GM12878 (cell line): Measurements from ENCODE around the gene LAMC3. TPM values are rescaled to one million over a fixed set of nuclear protein-coding genes. Genes with fewer than 3 reads are reported as not detected.

Source experiments
- ATAC-seq: fragments of 200-7000 bp; cut with Tn5 transposase; 3 replicates; pipeline ENCODE4 v1.9.1; 2020; ENCODE audit warnings: mild to moderate bottlenecking, moderate library complexity
- BruUV-seq: library from RNA; stranded (reverse); fragments of 400-500 nt; replicated peaks from 2 replicates; lab custom pipeline; 2021; lab: Mats Ljungman, UMichigan
- CTCF ChIA-PET: fragments of 300-600 bp; sonication (Branson Sonifier 250); formaldehyde crosslinking; extraction: SDS; loops from one replicate; lab custom pipeline; 2021; ENCODE audit warnings: inconsistent platforms; lab: Yijun Ruan, JAX
- POLR2A ChIA-PET: fragments of 350-600 bp; formaldehyde crosslinking; extraction: SDS; loops from one replicate; lab custom pipeline; 2021; ENCODE audit warnings: inconsistent platforms; lab: Charles Lee
- RAD21 ChIA-PET: fragments of 300-600 bp; sonication (Branson Sonifier 250); formaldehyde crosslinking; loops from one replicate; lab custom pipeline; 2023; ENCODE audit warnings: antibody characterized with exemption; ENCODE audit not compliant: unreplicated experiment; lab: Charles Lee
- SMC1A ChIA-PET: fragments of 300-600 bp; sonication (Branson Sonifier 250); formaldehyde crosslinking; loops from one replicate; lab custom pipeline; 2023; ENCODE audit not compliant: unreplicated experiment, uncharacterized antibody; lab: Charles Lee
- DNase-seq: peaks from one replicate; pipeline ENCODE4 v3.0.0-alpha.2; 2011; ENCODE audit warnings: low read depth, low spot score
- FAIRE-seq: peaks from 3 replicates; lab custom pipeline; 2011; peaks lifted over from hg19 to GRCh38; lab: Jason Lieb, UNC
- H2AFZ ChIP-seq: 2 replicates; pipeline ENCODE4 v1.6.0; 2011; ENCODE audit warnings: low read depth, low read length, control low read depth; ENCODE audit not compliant: control insufficient read depth
- H3K27ac ChIP-seq: 2 replicates; pipeline ENCODE4 v1.5.1; 2011; ENCODE audit warnings: control low read depth; ENCODE audit not compliant: control insufficient read depth, insufficient read depth
- H3K27me3 ChIP-seq, 2 experiments: replicated peaks in 1 of 2; 2 replicates each; pipeline versions ENCODE4 v1.6.0 to v1.6.1; 2011; ENCODE audit warnings: low read length in 1 of 2; ENCODE audit not compliant: control insufficient read depth in 2 of 2, insufficient read depth in 2 of 2
- H3K36me3 ChIP-seq, 2 experiments: 2 replicates each; pipeline ENCODE4 v1.5.1; 2011; ENCODE audit warnings: low read length in 1 of 2; ENCODE audit not compliant: control insufficient read depth in 2 of 2, insufficient read depth in 2 of 2
- H3K4me1 ChIP-seq: 2 replicates; pipeline ENCODE4 v1.6.1; 2011; ENCODE audit warnings: mild to moderate bottlenecking, low read length, moderate library complexity, mixed read lengths; ENCODE audit not compliant: control insufficient read depth, insufficient read depth
- H3K4me2 ChIP-seq: 2 replicates; pipeline ENCODE4 v1.6.0; 2011; ENCODE audit warnings: control low read depth; ENCODE audit not compliant: control insufficient read depth, insufficient read depth
- H3K4me3 ChIP-seq: fragments of 200-600 bp; sonication (generic); 2 replicates; pipeline ENCODE4 v1.5.1; 2016
- H3K79me2 ChIP-seq: 2 replicates; pipeline ENCODE4 v1.6.0; 2011; ENCODE audit warnings: low read length; ENCODE audit not compliant: control insufficient read depth, insufficient read depth
- H3K9ac ChIP-seq: 2 replicates; pipeline ENCODE4 v1.8.0; 2011; ENCODE audit warnings: low read length, control low read depth, mixed read lengths; ENCODE audit not compliant: control insufficient read depth, insufficient read depth
- H3K9me3 ChIP-seq: replicated peaks from 3 replicates; pipeline ENCODE4 v1.5.1; 2011; ENCODE audit warnings: mild to moderate bottlenecking, low read length; ENCODE audit not compliant: control insufficient read depth, insufficient read depth
- H4K20me1 ChIP-seq: 2 replicates; pipeline ENCODE4 v1.6.0; 2011; ENCODE audit not compliant: control insufficient read depth, insufficient read depth
- BCL11A ChIP-seq: IDR thresholded peaks from 2 replicates; pipeline ENCODE4 v1.6.1; 2011; ENCODE audit warnings: low read depth, low read length
- CHD1 ChIP-seq: IDR thresholded peaks from 2 replicates; pipeline ENCODE4 v1.6.1; 2012; ENCODE audit warnings: low read depth, low read length, improper control_type of control experiment
- CREM ChIP-seq: IDR thresholded peaks from 2 replicates; pipeline ENCODE4 v1.6.1; 2014; ENCODE audit warnings: antibody characterized with exemption, low read depth
- FOS ChIP-seq: IDR thresholded peaks from 3 replicates; pipeline ENCODE4 v1.6.1; 2011; ENCODE audit warnings: borderline replicate concordance; ENCODE audit not compliant: insufficient read length; ENCODE audit errors: extremely low read depth
- FOXK2 ChIP-seq: fragments of 450-650 bp; IDR thresholded peaks from 2 replicates; pipeline ENCODE4 v1.6.1; 2017; ENCODE audit warnings: mild to moderate bottlenecking, moderate library complexity
- IKZF2 ChIP-seq, 2 experiments: fragments of 450-650 bp; IDR thresholded peaks; 2 replicates each; pipeline ENCODE4 v1.6.1; 2017; ENCODE audit warnings: mild to moderate bottlenecking in 2 of 2, moderate library complexity in 2 of 2
- NFYA ChIP-seq: IDR thresholded peaks from 2 replicates; pipeline ENCODE4 v1.6.1; 2011; ENCODE audit warnings: low read depth, mild to moderate bottlenecking, low read length, improper control_type of control experiment, borderline replicate concordance
- NR2C1 ChIP-seq: fragments of 450-650 bp; IDR thresholded peaks from 2 replicates; pipeline ENCODE4 v1.6.1; 2017; ENCODE audit warnings: antibody characterized with exemption, mild to moderate bottlenecking, moderate library complexity
- NR2C2 ChIP-seq: IDR thresholded peaks from 2 replicates; pipeline ENCODE4 v1.6.1; 2011; ENCODE audit warnings: borderline replicate concordance, low read depth; ENCODE audit not compliant: control insufficient read depth, insufficient read length
- PAX5 ChIP-seq: IDR thresholded peaks from 2 replicates; pipeline ENCODE4 v1.6.1; 2011; ENCODE audit warnings: low read depth, low read length, borderline replicate concordance
- SMC3 ChIP-seq: IDR thresholded peaks from 2 replicates; pipeline ENCODE4 v1.6.1; 2011; ENCODE audit warnings: low read length, improper control_type of control experiment, borderline replicate concordance
- SP1 ChIP-seq: IDR thresholded peaks from one replicate; pipeline ENCODE4 v1.6.1; 2011; ENCODE audit warnings: low read depth, low read length
- TBL1XR1 ChIP-seq: IDR thresholded peaks from 2 replicates; pipeline ENCODE4 v1.6.1; 2012; ENCODE audit warnings: low read depth, low read length, improper control_type of control experiment
- WRNIP1 ChIP-seq: IDR thresholded peaks from 2 replicates; pipeline ENCODE4 v1.6.1; 2011; ENCODE audit warnings: low read depth, low read length, improper control_type of control experiment, borderline replicate concordance
- YBX1 ChIP-seq: fragments of 450-650 bp; IDR thresholded peaks from 2 replicates; pipeline ENCODE4 v1.6.1; 2016; ENCODE audit warnings: antibody characterized with exemption
- YY1 ChIP-seq: IDR thresholded peaks from 2 replicates; pipeline ENCODE4 v1.6.1; 2011; ENCODE audit warnings: low read depth, mild to moderate bottlenecking, low read length
- WGBS: methylation state at CpG from one replicate; pipeline ENCODE4 v1.1.6; 2016; ENCODE audit warnings: low lambda C conversion rate; ENCODE audit not compliant: insufficient replicate concordance, insufficient coverage; ENCODE audit errors: missing lambda C conversion rate; 5-methylcytosine and 5-hydroxymethylcytosine counted together
- in situ Hi-C: fragments of 300-500 bp; cut with MboI; formaldehyde crosslinking; loops from 9 replicates; pipeline ENCODE4 v1.14.3; 2018; ENCODE audit warnings: mixed read lengths
- intact Hi-C: fragments of 100-400 bp; cut with micrococcal nuclease; formaldehyde crosslinking; loops from one replicate; pipeline ENCODE4 v1.14.2; 2022; ENCODE audit not compliant: unreplicated experiment
- polyA plus RNA-seq, 11 experiments: library from polyadenylated mRNA; depleted of rRNA in 4 of 11; unstranded in 6 of 11; stranded (reverse) in 5 of 11; fragments of >200 nt; fragmentation: Nextera tagmentation in 4 of 11; fragmentation: Illumina TruSeq in 1 of 11; extraction: Ambion mirVana in 4 of 11; extraction: Trizol in 1 of 11; gene quantifications; 1 replicate in 1 of 11; 2 replicates in 10 of 11; pipeline versions ENCODE4 v1.2.1 to v1.2.3, GENCODE V29; 2011 to 2016; ENCODE audit warnings: inconsistent platforms in 2 of 11, missing spikeins in 2 of 11, low read depth in 1 of 11
- total RNA-seq, 4 experiments: library from RNA; depleted of rRNA in 3 of 4; stranded (reverse); fragments of >200 nt in 3 of 4; fragmentation: Illumina TruSeq in 1 of 4; extraction: Trizol in 1 of 4; gene quantifications; 2 replicates each; pipeline versions ENCODE4 v1.2.1 to v1.2.3, GENCODE V29; 2013 to 2021
- TF ChIP-seq, protein P1 (sequence below): IDR thresholded peaks from 2 replicates; pipeline ENCODE4 v1.6.1; 2012; ENCODE audit warnings: low read length, inconsistent platforms
- TF ChIP-seq, protein P2 (sequence below): IDR thresholded peaks from 2 replicates; pipeline ENCODE4 v1.6.1; 2011; ENCODE audit warnings: borderline replicate concordance, low read depth, mild to moderate bottlenecking, moderate library complexity, mixed read lengths, low read length; ENCODE audit not compliant: insufficient read depth; ENCODE audit errors: extremely low read length
- TF ChIP-seq, protein P3 (sequence below): IDR thresholded peaks from 2 replicates; pipeline ENCODE4 v1.6.1; 2012; ENCODE audit warnings: low read depth, low read length, improper control_type of control experiment
- TF ChIP-seq, protein P4 (sequence below): IDR thresholded peaks from 2 replicates; pipeline ENCODE4 v1.6.1; 2011; ENCODE audit warnings: low read depth, low read length, improper control_type of control experiment, borderline replicate concordance

Gene LAMC3
- total and polyA plus RNA-seq, 10 of the 15 experiments (the other 5 are each of a cell fraction or from before 2014, with no cell fraction given): under 0.01 to 0.08 TPM; not detected in 8

DNA sequence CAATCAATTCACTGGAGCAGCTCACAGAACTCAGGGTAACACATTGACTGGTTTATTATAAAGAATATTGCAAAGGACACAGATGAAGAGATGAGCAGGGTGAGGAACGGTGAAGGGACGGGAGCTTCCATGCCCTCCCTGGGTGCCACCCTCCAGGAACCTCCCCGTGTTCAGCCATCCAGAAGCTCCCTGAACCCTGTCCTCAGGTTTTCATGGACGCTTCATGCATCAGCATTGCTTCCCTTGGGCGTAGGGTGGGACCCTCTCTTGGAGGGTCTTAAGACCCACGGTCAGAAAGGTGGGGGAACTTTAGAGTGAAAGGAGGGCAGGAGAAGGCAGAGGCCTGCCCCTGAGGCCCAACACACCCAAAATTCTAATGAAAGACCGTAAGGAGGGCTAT lies 12.8 kb downstream of the LAMC3 start (continued):
- TF ChIP-seq NR2C1: no peak
- TF ChIP-seq, protein P1, sequence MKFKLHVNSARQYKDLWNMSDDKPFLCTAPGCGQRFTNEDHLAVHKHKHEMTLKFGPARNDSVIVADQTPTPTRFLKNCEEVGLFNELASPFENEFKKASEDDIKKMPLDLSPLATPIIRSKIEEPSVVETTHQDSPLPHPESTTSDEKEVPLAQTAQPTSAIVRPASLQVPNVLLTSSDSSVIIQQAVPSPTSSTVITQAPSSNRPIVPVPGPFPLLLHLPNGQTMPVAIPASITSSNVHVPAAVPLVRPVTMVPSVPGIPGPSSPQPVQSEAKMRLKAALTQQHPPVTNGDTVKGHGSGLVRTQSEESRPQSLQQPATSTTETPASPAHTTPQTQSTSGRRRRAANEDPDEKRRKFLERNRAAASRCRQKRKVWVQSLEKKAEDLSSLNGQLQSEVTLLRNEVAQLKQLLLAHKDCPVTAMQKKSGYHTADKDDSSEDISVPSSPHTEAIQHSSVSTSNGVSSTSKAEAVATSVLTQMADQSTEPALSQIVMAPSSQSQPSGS: no peak
- no peak for TF ChIP-seq FOXK2
- no peak for TF ChIP-seq NR2C2
- TF ChIP-seq IKZF2 (IDR thresholded peaks at IDR 0.05): no peak
- no peak for TF ChIP-seq FOS
- no peak for TF ChIP-seq PAX5
- no peak for TF ChIP-seq BCL11A

GRCh38 chr9:131024978-131025868 lies 16.2 kb downstream of the LAMC3 start:
- Histone ChIP-seq H3K4me2 (no peak overlapping the region), H4K20me1 (no peaks in the 10 kb centered on the region), H3K4me1 (no peaks in the 10 kb centered on the region), H3K27ac (no peak overlapping the region), H3K36me3 (no peaks in the 10 kb centered on the region), H3K9ac (no peak overlapping the region), H2AFZ (no peak overlapping the region), H3K4me3 (no peak overlapping the region), H3K27me3 (peaks cover 0 to 2% of the 10 kb centered on the region in 2 experiments; a peak in 2 of 4 replicates), H3K9me3 (no peaks in the 10 kb centered on the region), H3K79me2 (no peaks in the 10 kb centered on the region)
- ChIA-PET CTCF (interaction anchor here (1.4 kb wide), 1 partner anchor 21 kb away, joined by 4 read pairs; no protein-coding TSS in a partner anchor), SMC1A (no interaction called here), RAD21 (no interaction called here), POLR2A (no interaction called here)
- intact Hi-C loops: no loop called here
- FAIRE-seq: no peak
- no peak for DNase-seq
- BruUV-seq: no TSS peak
- no peak for ATAC-seq
- WGBS: 40% methylated on average over 15 of the region's 15 CpGs
- in situ Hi-C loops: no loop called here
- TF ChIP-seq SP1: no peak
- TF ChIP-seq NR2C1: no peak
- no peak for TF ChIP-seq TBL1XR1
- TF ChIP-seq CREM: no peak
- TF ChIP-seq SMC3: no peak
- TF ChIP-seq, protein P2, sequence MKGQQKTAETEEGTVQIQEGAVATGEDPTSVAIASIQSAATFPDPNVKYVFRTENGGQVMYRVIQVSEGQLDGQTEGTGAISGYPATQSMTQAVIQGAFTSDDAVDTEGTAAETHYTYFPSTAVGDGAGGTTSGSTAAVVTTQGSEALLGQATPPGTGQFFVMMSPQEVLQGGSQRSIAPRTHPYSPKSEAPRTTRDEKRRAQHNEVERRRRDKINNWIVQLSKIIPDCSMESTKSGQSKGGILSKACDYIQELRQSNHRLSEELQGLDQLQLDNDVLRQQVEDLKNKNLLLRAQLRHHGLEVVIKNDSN: no peak
- no peak for TF ChIP-seq YY1
- TF ChIP-seq, protein P3, sequence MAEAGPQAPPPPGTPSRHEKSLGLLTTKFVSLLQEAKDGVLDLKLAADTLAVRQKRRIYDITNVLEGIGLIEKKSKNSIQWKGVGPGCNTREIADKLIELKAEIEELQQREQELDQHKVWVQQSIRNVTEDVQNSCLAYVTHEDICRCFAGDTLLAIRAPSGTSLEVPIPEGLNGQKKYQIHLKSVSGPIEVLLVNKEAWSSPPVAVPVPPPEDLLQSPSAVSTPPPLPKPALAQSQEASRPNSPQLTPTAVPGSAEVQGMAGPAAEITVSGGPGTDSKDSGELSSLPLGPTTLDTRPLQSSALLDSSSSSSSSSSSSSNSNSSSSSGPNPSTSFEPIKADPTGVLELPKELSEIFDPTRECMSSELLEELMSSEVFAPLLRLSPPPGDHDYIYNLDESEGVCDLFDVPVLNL: no peak
- TF ChIP-seq YBX1: no peak
- TF ChIP-seq CHD1: no peak
- no peak for TF ChIP-seq NFYA
- TF ChIP-seq WRNIP1: no peak
- TF ChIP-seq, protein P4, sequence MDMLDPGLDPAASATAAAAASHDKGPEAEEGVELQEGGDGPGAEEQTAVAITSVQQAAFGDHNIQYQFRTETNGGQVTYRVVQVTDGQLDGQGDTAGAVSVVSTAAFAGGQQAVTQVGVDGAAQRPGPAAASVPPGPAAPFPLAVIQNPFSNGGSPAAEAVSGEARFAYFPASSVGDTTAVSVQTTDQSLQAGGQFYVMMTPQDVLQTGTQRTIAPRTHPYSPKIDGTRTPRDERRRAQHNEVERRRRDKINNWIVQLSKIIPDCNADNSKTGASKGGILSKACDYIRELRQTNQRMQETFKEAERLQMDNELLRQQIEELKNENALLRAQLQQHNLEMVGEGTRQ: no peak
